ENCODE data around the gene MRPL38.

MRPL38 gene

DNA sequence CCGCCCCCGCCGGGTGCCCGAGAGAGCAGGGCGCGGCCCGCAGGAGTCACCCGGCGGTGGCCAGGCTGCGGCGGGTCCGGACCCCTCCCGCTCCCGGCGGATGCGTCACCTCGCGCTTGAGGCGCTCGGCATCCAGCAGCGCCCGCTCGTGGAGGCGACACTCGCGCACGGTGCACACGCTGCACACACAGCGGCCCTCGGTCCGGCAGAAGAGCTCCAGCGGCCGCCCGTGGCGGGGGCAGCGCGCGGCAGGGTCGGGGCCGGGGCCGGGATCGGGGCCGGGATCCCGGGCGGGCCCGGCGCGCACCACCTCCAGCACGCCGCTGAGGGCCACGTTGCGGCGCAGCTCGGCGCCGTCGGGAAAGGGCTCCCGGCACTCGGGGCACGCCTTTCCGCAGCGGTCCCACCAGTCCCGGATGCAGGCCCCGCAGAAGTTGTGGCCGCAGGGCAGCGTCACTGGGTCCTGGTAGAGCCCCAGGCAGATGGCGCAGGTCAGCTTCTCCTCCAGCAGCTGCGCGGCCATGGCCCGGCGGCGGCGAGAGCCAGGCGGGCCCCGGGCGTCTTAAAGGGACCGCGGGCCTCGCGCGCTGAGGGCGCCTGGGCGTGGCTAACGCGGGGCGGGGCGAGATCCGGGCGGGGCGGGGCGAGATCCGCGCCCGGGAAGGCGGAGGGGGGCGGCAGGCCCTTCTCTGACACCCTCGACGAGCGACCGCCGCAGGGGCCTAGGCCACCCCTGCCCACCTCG is 8.1 kb downstream of the MRPL38 start, which contains the start of gene TRIM65:
TRIM65 (minus strand) TSS at position 537 of the 745 bp plus-strand sequence; CDS start at position 523, 14 bp downstream.
- H3K4me1 ChIP-seq (ENCODE audit: control insufficient read depth, insufficient read depth, low read length), result peaks cover 40% of the 10 kb centered on the region
- peaks cover 17 to 27% of the 10 kb centered on the region in 2 donors for H3K36me3 ChIP-seq (ENCODE audit: control insufficient read depth in 2 of 2, insufficient read depth in 2 of 2, low read length in 2 of 2)

DNA sequence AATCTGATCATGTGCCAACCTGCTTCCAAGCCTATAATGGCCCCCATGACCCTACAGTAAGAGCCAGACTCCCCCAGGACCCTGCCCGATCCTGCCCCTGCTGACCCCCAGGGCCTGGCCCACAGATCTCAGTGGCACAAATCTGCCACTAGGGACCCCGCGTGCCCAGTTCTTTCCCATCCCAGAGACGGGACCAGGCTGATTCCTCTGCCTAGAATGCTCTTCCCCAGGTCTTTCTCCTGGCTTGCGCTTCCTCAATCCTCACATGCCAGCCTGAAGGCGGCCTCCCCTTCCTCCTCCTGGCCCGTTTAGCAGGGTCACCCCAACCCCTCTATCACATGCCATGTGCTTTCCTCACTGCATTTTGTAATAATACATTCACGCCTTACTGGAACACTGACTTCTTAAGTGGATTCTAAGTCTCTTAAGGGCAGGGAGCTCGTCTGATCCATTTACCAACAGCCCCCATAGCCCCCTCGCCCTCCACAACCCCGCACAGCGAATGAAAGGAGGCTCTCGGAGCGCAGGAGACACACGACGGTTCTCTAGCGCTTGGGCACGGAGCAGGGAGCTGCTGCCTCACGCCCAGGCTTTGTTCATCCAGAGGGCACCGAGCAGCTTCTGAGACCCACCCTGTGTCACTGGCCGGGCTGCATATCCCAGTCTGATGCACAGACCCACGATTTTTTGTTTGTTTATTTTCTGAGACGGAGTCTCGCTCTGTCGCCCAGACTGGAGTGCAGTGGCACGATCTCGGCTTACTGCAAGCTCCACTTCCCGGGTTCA is 9.1 kb downstream of the MRPL38 start:
- Histone ChIP-seq H3K4me1 (ENCODE audit: control insufficient read depth, insufficient read depth, low read length) (peaks cover 40% of the 10 kb centered on the region), H3K36me3 (ENCODE audit: control insufficient read depth in 2 of 2, insufficient read depth in 2 of 2, low read length in 2 of 2) (peaks cover 16 to 30% of the 10 kb centered on the region in 2 donors), H3K9ac (ENCODE audit: low read length in 2 of 2) (peak overlapping the region; percentile 51 to 61), H3K4me3 (ENCODE audit: low read length in 2 of 2) (peak overlapping the region; percentile 65 to 86), H3K27me3 (ENCODE audit: control insufficient read depth in 1 of 2, insufficient read depth in 2 of 2, low read length in 2 of 2) (no peaks in the 10 kb centered on the region), H3K9me3 (ENCODE audit: control insufficient read depth in 2 of 2, low read length in 2 of 2) (no peaks in the 10 kb centered on the region), H3K27ac (ENCODE audit: low read length) (peak overlapping the region; percentile 86)

More for the DNA sequence above, 8.1 kb downstream of the MRPL38 start, which contains the start of gene TRIM65:
- Histone ChIP-seq H3K9ac (ENCODE audit: low read length in 2 of 2) (peak within 1 kb of the TSS; percentile 61 to 73), H3K27ac (ENCODE audit: low read length) (peak within 1 kb of the TSS; percentile 86), H3K4me3 (ENCODE audit: low read length in 2 of 2) (peak within 1 kb of the TSS; percentile 65 to 86), H3K9me3 (ENCODE audit: control insufficient read depth in 2 of 2, low read length in 2 of 2) (no peaks in the 10 kb centered on the region), H3K27me3 (ENCODE audit: control insufficient read depth in 1 of 2, insufficient read depth in 2 of 2, low read length in 2 of 2) (no peaks in the 10 kb centered on the region)

DNA sequence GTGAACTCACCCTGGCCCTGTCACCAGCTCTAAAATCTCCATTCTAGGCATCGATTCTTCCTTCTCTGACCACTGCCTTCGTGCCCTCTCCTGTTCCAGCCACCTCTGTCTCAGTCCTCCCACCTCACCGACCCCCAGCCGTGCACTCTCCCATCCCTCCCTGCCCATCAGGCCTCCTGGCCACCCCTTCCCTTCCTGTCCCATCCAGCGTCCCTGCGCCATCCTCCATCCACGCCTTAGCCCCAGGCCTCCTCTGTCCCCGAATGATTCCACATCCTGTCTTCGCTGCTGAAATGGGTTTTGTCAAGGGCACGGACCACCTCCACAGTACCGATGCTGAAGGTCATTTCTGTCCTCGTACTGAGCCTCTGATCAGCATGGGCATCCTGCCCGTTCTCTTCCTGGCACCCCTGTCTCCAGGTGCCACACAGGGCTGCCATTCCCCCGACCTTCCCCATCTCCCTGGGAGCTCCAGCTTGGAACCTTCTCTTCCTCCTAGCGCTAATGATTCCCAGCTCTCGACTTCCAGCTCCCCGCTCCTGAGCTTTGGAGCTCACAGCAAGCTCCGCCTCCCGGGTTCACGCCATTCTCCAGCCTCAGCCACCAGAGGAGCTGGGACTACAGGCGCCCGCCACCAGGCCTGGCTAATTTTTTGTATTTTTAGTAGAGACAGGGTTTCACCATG is 10.5 kb downstream of the MRPL38 start:
- peaks cover 40% of the 10 kb centered on the region for H3K4me1 ChIP-seq (ENCODE audit: control insufficient read depth, insufficient read depth, low read length)
- peak overlapping the region in 1 of 2 donors; percentile 8 for H3K4me3 ChIP-seq (ENCODE audit: low read length in 2 of 2)
- no peaks in the 10 kb centered on the region for H3K9me3 ChIP-seq (ENCODE audit: control insufficient read depth in 2 of 2, low read length in 2 of 2)
- H3K27me3 ChIP-seq (ENCODE audit: control insufficient read depth in 1 of 2, insufficient read depth in 2 of 2, low read length in 2 of 2), result no peaks in the 10 kb centered on the region
- peak overlapping the region; percentile 37 for H3K27ac ChIP-seq (ENCODE audit: low read length)
- peaks cover 19 to 25% of the 10 kb centered on the region in 2 donors for H3K36me3 ChIP-seq (ENCODE audit: control insufficient read depth in 2 of 2, insufficient read depth in 2 of 2, low read length in 2 of 2)
- H3K9ac ChIP-seq (ENCODE audit: low read length in 2 of 2), result peak overlapping the region in 1 of 2 donors; percentile 42

DNA sequence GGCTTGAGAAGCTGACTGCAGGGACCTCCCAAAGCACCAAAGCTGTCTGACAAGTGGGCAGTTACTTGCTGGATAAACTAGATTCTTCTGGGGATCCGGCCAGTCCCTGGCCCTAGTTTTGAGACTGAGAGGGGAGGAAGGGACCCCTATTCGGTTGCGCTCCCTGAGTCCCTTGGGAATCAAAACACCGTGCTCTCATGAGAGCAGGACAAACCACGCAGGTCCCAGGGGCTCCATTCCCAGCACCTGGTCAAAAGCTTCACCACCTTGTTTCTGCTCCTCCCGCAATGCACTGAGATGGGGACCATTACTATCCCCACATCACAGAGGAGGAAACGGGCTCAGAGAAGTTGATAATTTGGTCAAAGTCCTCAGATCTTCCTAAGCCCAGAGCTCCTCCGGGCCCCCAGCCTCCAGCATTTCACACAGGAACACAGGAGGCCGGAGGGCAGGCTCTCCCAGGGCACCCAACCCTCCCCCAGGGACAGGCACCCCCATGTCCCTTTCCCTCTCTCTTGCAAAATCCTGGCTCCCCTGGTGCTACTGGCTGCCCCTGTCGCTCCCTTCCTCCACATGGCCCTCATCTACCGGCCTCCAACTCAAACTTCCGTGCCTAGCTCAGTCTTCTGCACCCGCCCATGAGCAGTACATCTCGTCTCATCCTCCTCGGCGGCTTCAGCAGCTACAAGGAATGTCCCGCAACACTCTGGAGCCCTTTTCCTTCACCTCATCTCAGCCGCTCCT is 11.2 kb downstream of the MRPL38 start:
- peaks cover 16 to 19% of the 10 kb centered on the region in 2 donors for H3K36me3 ChIP-seq (ENCODE audit: control insufficient read depth in 2 of 2, insufficient read depth in 2 of 2, low read length in 2 of 2)
- no peaks in the 10 kb centered on the region for H3K9me3 ChIP-seq (ENCODE audit: control insufficient read depth in 2 of 2, low read length in 2 of 2)
- H3K9ac ChIP-seq (ENCODE audit: low read length in 2 of 2), result no peak overlapping the region
- H3K4me1 ChIP-seq (ENCODE audit: control insufficient read depth, insufficient read depth, low read length), result peaks cover 40% of the 10 kb centered on the region
- H3K4me3 ChIP-seq (ENCODE audit: low read length in 2 of 2), result no peak overlapping the region
- H3K27me3 ChIP-seq (ENCODE audit: control insufficient read depth in 1 of 2, insufficient read depth in 2 of 2, low read length in 2 of 2), result no peaks in the 10 kb centered on the region
- peak overlapping the region; percentile 37 for H3K27ac ChIP-seq (ENCODE audit: low read length)

DNA sequence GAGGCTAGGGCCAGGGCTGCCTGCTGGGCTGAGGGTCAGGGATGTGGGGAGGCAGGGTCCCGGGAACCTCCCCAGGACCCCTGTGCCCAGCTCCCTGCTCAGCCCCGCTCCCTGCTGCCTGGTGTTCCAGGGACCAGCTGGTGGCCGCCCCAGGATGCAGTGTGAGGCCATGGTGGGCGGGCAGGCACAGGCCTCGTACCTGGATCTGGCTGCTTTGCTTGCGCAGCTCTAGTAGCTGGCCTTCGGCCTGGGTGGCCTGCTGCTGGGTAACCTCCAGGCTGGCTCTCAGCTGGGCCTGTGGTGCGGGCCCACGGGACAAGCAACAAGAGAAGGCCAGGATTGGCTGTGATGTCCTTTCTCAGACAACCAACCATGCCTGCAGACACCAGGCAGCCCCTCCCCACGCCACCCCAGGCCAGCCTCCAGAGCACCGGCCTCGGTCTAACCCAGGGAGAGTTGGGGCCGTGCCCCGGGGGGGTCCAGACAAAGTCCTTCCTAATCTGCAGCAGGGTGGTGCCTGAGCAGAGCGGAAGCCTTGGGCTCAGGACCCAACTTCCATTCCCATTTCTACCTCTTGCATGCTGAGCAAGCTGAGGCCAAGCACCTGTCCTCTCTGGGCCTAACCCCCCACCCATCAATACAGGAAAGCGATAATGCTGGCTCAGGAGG is 12.0 kb downstream of the MRPL38 start:
- Histone ChIP-seq H3K4me3 (ENCODE audit: low read length in 2 of 2) (no peak overlapping the region), H3K27ac (ENCODE audit: low read length) (no peak overlapping the region), H3K9me3 (ENCODE audit: control insufficient read depth in 2 of 2, low read length in 2 of 2) (no peaks in the 10 kb centered on the region), H3K4me1 (ENCODE audit: control insufficient read depth, insufficient read depth, low read length) (peaks cover 39% of the 10 kb centered on the region), H3K27me3 (ENCODE audit: control insufficient read depth in 1 of 2, insufficient read depth in 2 of 2, low read length in 2 of 2) (no peaks in the 10 kb centered on the region), H3K9ac (ENCODE audit: low read length in 2 of 2) (no peak overlapping the region), H3K36me3 (ENCODE audit: control insufficient read depth in 2 of 2, insufficient read depth in 2 of 2, low read length in 2 of 2) (peaks cover 16 to 21% of the 10 kb centered on the region in 2 donors)

DNA sequence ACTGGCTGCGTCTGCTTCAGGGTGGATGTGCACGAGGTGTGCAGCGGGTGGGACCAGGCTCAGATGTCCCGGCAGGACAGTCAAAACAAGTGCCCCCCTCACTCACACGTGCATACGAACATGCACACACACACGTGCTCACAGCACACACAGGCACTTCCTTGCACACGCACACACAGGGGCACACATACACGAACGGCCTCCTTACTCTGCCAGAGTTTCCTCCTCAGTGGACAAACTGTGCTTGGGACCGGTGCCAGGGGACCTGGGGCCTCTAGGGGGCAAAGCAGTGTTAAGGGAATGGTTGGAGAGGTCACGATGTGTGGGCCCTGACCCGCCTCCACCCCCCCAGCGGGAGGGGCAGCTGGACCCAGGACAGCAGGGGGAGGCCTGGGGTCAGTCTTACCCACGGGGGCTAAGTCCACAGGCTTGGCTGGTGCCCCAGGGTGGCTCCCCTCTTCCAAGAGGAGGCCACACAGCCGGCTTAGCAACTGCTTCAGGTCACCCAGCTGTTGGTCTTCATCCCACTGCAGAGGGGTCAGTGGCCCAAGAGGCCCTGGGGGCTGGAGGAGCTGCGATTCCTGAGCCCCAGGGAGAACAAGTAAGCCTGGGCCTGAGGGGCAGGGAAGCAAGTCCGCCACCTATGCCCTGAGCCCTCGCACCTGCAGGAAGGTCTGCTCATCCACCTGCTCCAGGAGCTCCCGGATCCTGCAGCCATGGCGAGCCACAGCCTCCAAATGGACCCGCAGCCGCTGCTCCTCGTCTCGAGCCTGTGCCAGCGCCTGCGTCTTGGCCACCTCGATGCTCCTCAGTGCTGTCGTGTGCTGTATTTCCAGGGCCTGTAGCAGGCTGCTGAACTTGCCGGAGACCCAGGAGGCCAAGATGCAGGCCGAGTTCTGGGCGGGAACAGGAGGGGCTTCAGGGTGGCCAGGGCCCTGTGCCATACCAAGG is 12.8 kb downstream of the MRPL38 start:
- H3K27me3 ChIP-seq (ENCODE audit: control insufficient read depth in 1 of 2, insufficient read depth in 2 of 2, low read length in 2 of 2), result no peaks in the 10 kb centered on the region
- H3K4me3 ChIP-seq (ENCODE audit: low read length in 2 of 2), result no peak overlapping the region
- peaks cover 31% of the 10 kb centered on the region for H3K4me1 ChIP-seq (ENCODE audit: control insufficient read depth, insufficient read depth, low read length)
- H3K9me3 ChIP-seq (ENCODE audit: control insufficient read depth in 2 of 2, low read length in 2 of 2), result no peaks in the 10 kb centered on the region
- peaks cover 16 to 21% of the 10 kb centered on the region in 2 donors for H3K36me3 ChIP-seq (ENCODE audit: control insufficient read depth in 2 of 2, insufficient read depth in 2 of 2, low read length in 2 of 2)
- H3K9ac ChIP-seq (ENCODE audit: low read length in 2 of 2), result no peak overlapping the region
- no peak overlapping the region for H3K27ac ChIP-seq (ENCODE audit: low read length)

DNA sequence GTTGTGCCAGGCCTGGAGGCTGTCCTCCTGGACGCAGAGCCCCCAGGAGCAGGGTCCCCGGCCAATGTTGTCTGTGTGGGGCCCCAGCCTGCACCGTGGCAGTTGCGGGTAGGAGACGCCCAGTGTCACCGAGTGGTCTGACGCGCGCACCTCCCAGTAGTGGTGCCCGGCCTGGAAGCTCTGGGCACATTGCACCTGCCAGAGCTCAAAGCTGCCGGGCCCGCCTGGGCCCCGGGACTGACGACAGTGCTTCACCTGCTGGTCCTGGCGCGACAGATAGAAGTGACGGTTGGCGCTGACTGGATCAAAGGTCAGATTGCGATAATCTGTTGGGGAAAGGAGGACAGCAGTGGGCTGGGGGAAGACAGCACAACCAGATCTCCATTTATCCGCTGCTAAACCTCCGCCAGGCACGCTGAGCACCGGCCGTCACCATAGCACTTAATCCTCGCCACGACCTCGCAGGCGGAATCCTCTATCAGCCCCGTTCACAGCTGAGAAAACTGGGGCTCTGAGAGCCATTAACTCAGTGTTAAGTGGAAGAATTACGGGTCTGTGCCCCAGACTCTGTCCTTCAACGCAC is 13.6 kb downstream of the MRPL38 start:
- Histone ChIP-seq H3K4me1 (ENCODE audit: control insufficient read depth, insufficient read depth, low read length) (peaks cover 29% of the 10 kb centered on the region), H3K9ac (ENCODE audit: low read length in 2 of 2) (no peak overlapping the region), H3K27ac (ENCODE audit: low read length) (no peak overlapping the region), H3K4me3 (ENCODE audit: low read length in 2 of 2) (no peak overlapping the region), H3K36me3 (ENCODE audit: control insufficient read depth in 2 of 2, insufficient read depth in 2 of 2, low read length in 2 of 2) (peaks cover 16 to 21% of the 10 kb centered on the region in 2 donors), H3K27me3 (ENCODE audit: control insufficient read depth in 1 of 2, insufficient read depth in 2 of 2, low read length in 2 of 2) (no peaks in the 10 kb centered on the region), H3K9me3 (ENCODE audit: control insufficient read depth in 2 of 2, low read length in 2 of 2) (no peaks in the 10 kb centered on the region)

DNA sequence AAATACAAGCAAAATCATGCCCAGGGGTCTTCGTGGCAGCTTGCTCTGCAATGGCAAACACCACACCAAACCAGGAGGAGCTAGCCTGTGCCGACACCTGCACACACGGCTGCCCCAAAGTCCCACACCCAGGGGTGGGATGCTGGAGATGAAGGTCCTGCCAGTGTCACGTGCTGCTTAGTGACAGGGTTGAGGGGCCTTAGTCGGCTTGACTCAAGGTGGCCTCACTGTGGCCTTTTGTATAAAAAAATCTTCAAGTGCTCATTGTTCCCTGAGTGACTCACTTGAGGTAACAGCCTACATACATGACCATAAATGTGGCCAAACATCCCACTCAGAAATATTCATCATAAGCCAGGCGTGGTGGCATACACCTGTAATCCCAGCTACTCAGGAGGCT is 15.2 kb downstream of the MRPL38 start:
- H3K9me3 ChIP-seq (ENCODE audit: control insufficient read depth in 2 of 2, low read length in 2 of 2), result no peaks in the 10 kb centered on the region
- no peak overlapping the region for H3K27ac ChIP-seq (ENCODE audit: low read length)
- no peak overlapping the region for H3K4me3 ChIP-seq (ENCODE audit: low read length in 2 of 2)
- peaks cover 14% of the 10 kb centered on the region for H3K4me1 ChIP-seq (ENCODE audit: control insufficient read depth, insufficient read depth, low read length)
- H3K36me3 ChIP-seq (ENCODE audit: control insufficient read depth in 2 of 2, insufficient read depth in 2 of 2, low read length in 2 of 2), result peaks cover 16 to 21% of the 10 kb centered on the region in 2 donors
- no peaks in the 10 kb centered on the region for H3K27me3 ChIP-seq (ENCODE audit: control insufficient read depth in 1 of 2, insufficient read depth in 2 of 2, low read length in 2 of 2)
- no peak overlapping the region for H3K9ac ChIP-seq (ENCODE audit: low read length in 2 of 2)

DNA sequence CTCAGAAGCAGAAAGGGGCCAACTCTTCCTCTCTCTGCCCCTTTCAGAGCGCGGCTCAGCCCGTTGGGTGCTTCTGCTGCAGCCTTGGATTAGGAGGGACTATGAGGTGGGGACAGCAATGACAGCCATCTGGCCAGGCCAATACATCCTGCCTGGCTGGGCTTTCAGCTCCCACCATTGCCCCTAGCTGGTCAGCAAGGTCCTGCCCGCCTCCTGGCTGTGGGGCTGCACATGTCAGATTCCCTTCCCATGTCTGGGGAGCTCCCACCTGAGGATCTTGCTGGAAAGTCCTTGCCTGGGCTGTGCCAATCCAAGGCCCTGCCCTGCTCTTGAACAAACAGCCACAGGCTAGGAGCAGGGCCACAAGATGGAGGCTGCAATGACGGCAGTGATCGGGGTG is 16.2 kb downstream of the MRPL38 start:
- H3K27ac ChIP-seq (ENCODE audit: low read length), result no peak overlapping the region
- no peaks in the 10 kb centered on the region for H3K9me3 ChIP-seq (ENCODE audit: control insufficient read depth in 2 of 2, low read length in 2 of 2)
- H3K4me1 ChIP-seq (ENCODE audit: control insufficient read depth, insufficient read depth, low read length), result peaks cover 7% of the 10 kb centered on the region
- no peak overlapping the region for H3K4me3 ChIP-seq (ENCODE audit: low read length in 2 of 2)
- no peak overlapping the region for H3K9ac ChIP-seq (ENCODE audit: low read length in 2 of 2)
- peaks cover 16 to 21% of the 10 kb centered on the region in 2 donors for H3K36me3 ChIP-seq (ENCODE audit: control insufficient read depth in 2 of 2, insufficient read depth in 2 of 2, low read length in 2 of 2)
- H3K27me3 ChIP-seq (ENCODE audit: control insufficient read depth in 1 of 2, insufficient read depth in 2 of 2, low read length in 2 of 2), result no peaks in the 10 kb centered on the region

Data from stomach smooth muscle (tissue), 2 donors.